NCI-H82 treated with DMSO at 0.1 percent for 48 hours (cell line): ENCODE data around the gene KLF8.

Experiments used
- DNase-seq: peaks from one replicate; lab custom pipeline; 2025; ENCODE audit not compliant: unreplicated experiment; lab: John Stamatoyannopoulos, UW

KLF8 gene

GRCh38 chrX:56308726-56309125 lies 76.6 kb downstream of the KLF8 start:
- no peak for DNase-seq

GRCh38 chrX:56309881-56310280 lies 77.7 kb downstream of the KLF8 start:
- DNase-seq: no peak

GRCh38 chrX:56310581-56310980 lies 78.4 kb downstream of the KLF8 start:
- DNase-seq: no peak

- DNase-seq: no peak
These were observed 81.2 kb downstream of the KLF8 start for GRCh38 chrX:56313308-56313707.

GRCh38 chrX:56314334-56314733 lies 82.2 kb downstream of the KLF8 start:
- DNase-seq: no peak

- no peak for DNase-seq
These were observed 85.9 kb downstream of the KLF8 start for GRCh38 chrX:56318076-56318475.

- no peak for DNase-seq
These were observed 87.0 kb downstream of the KLF8 start for GRCh38 chrX:56319165-56319564.
